Measurements from ENCODE around the gene NELFA.

GRCh38 chr4:1960170-1960825 lies 48.5 kb downstream of the NELFA start:
- TF ChIP-seq CTCF (IDR thresholded peaks at IDR 0.05) (no peak), POLR2A (IDR thresholded peaks at IDR 0.05) (no peak)

All from Peyer's patch (tissue), 4 donors.